CD14-positive monocyte (primary cell): ENCODE measurements around the gene STPG2. TPM values are rescaled to one million over a fixed set of nuclear protein-coding genes. Genes with fewer than 3 reads are reported as not detected.

Experiments
- DNase-seq, 3 donors: peaks; one replicate each; pipeline ENCODE4 v3.0.0-alpha.2; 2011 to 2022
- H2AFZ ChIP-seq: 2 replicates; pipeline ENCODE4 v1.6.0; 2012; ENCODE audit warnings: mild to moderate bottlenecking, low read depth, low read length, inconsistent platforms; ENCODE audit not compliant: insufficient read depth, poor library complexity, severe bottlenecking
- H3K27ac ChIP-seq, 2 donors: 1 replicate in 1 of 2; 2 replicates in 1 of 2; pipeline ENCODE4 v1.5.1; 2012 to 2013; ENCODE audit warnings: low read length in 2 of 2, control low read depth in 1 of 2, inconsistent platforms in 1 of 2, low read depth in 1 of 2, mild to moderate bottlenecking in 1 of 2
- H3K27me3 ChIP-seq, 2 donors: one replicate each; pipeline versions ENCODE4 v1.6.0 to v1.6.1; 2011 to 2013; ENCODE audit warnings: low read length in 2 of 2; ENCODE audit not compliant: control insufficient read depth in 2 of 2, insufficient read depth in 2 of 2
- H3K36me3 ChIP-seq, 2 donors: replicated peaks in 1 of 2; 1 replicate in 1 of 2; 2 replicates in 1 of 2; pipeline versions ENCODE4 v1.5.1 to v1.6.1; 2012 to 2013; ENCODE audit warnings: low read length in 2 of 2, control low read depth in 1 of 2, inconsistent platforms in 1 of 2, mild to moderate bottlenecking in 1 of 2; ENCODE audit not compliant: insufficient read depth in 2 of 2, control insufficient read depth in 1 of 2
- H3K4me1 ChIP-seq, 2 donors: 1 replicate in 1 of 2; 2 replicates in 1 of 2; pipeline versions ENCODE4 v1.5.1 to v1.6.1; 2012 to 2013; ENCODE audit warnings: low read length in 2 of 2, control low read depth in 1 of 2, inconsistent platforms in 1 of 2, mild to moderate bottlenecking in 1 of 2, moderate library complexity in 1 of 2; ENCODE audit not compliant: insufficient read depth in 2 of 2, control insufficient read depth in 1 of 2
- H3K4me2 ChIP-seq: replicated peaks from 2 replicates; pipeline ENCODE3; 2012; ENCODE audit warnings: low read length, moderate library complexity, mild to moderate bottlenecking; ENCODE audit not compliant: poor library complexity, severe bottlenecking; ENCODE audit errors: extremely low read depth
- H3K4me3 ChIP-seq, 3 experiments: fragments of 200-600 bp in 1 of 3; sonication (generic) in 1 of 3; replicated peaks in 1 of 3; 1 replicate in 2 of 3; 2 replicates in 1 of 3; pipeline ENCODE4 v1.5.1; 2011 to 2013; ENCODE audit warnings: low read length in 3 of 3, mild to moderate bottlenecking in 3 of 3, control low read depth in 2 of 3, low read depth in 2 of 3, inconsistent platforms in 1 of 3, moderate library complexity in 1 of 3
- H3K79me2 ChIP-seq: 2 replicates; pipeline ENCODE4 v1.6.0; 2012; ENCODE audit warnings: mild to moderate bottlenecking, control low read depth, inconsistent platforms, low read length, moderate library complexity; ENCODE audit not compliant: insufficient read depth
- H3K9ac ChIP-seq: 2 replicates; pipeline ENCODE4 v1.6.0; 2017; ENCODE audit warnings: low read length, mild to moderate bottlenecking; ENCODE audit not compliant: insufficient read depth, poor library complexity, severe bottlenecking
- H3K9me3 ChIP-seq, 2 donors: replicated peaks in 1 of 2; 1 replicate in 1 of 2; 2 replicates in 1 of 2; pipeline versions ENCODE4 v1.5.1 to v1.6.1; 2012 to 2013; ENCODE audit warnings: low read length in 2 of 2, control low read depth in 1 of 2; ENCODE audit not compliant: control insufficient read depth in 1 of 2, insufficient read depth in 1 of 2
- H4K20me1 ChIP-seq: 2 replicates; pipeline ENCODE4 v1.6.0; 2012; ENCODE audit warnings: mild to moderate bottlenecking, low read length, control low read depth, moderate library complexity; ENCODE audit not compliant: insufficient read depth
- H3K27ac Mint-ChIP-seq, 7 donors: one replicate each; pipeline ENCODE4 v1.8.0; 2020; ENCODE audit warnings: mild to moderate bottlenecking in 7 of 7, mixed read lengths in 7 of 7, moderate library complexity in 6 of 7, inconsistent platforms in 2 of 7
- H3K27me3 Mint-ChIP-seq, 3 donors: one replicate each; pipeline ENCODE4 v1.8.0; 2021 to 2022; ENCODE audit warnings: low read depth in 3 of 3, mild to moderate bottlenecking in 3 of 3, mixed read lengths in 3 of 3, moderate library complexity in 3 of 3, inconsistent platforms in 1 of 3
- H3K36me3 Mint-ChIP-seq, 2 donors: one replicate each; pipeline ENCODE4 v1.8.0; 2020; ENCODE audit warnings: mixed read lengths in 2 of 2, inconsistent platforms in 1 of 2, mild to moderate bottlenecking in 1 of 2
- H3K4me1 Mint-ChIP-seq: one replicate; pipeline ENCODE4 v1.8.0; 2020; ENCODE audit warnings: mild to moderate bottlenecking, mixed read lengths
- H3K4me3 Mint-ChIP-seq, 2 donors: one replicate each; pipeline ENCODE4 v1.8.0; 2020; ENCODE audit warnings: mild to moderate bottlenecking in 2 of 2, mixed read lengths in 2 of 2, moderate library complexity in 1 of 2
- H3K9me3 Mint-ChIP-seq, 7 donors: one replicate each; pipeline ENCODE4 v1.8.0; 2020 to 2022; ENCODE audit warnings: mixed read lengths in 7 of 7, mild to moderate bottlenecking in 6 of 7, moderate library complexity in 6 of 7, inconsistent platforms in 2 of 7
- CTCF ChIP-seq: fragments of 200-600 bp; IDR thresholded peaks from one replicate; pipeline ENCODE4 v1.8.0; 2022; ENCODE audit warnings: antibody characterized with exemption, mild to moderate bottlenecking
- WGBS: methylation state at CpG from one replicate; pipeline ENCODE4 v1.1.5; 2013; ENCODE audit warnings: missing lambda C conversion rate; ENCODE audit not compliant: insufficient coverage; 5-methylcytosine and 5-hydroxymethylcytosine counted together
- intact Hi-C, 2 donors: fragments of 100-400 bp; cut with micrococcal nuclease; formaldehyde crosslinking; loops; one replicate each; pipeline versions ENCODE4 v1.15.0 to v1.15.1; 2023
- polyA plus RNA-seq, 3 donors: library from polyadenylated mRNA; depleted of rRNA in 1 of 3; unstranded in 2 of 3; stranded (reverse) in 1 of 3; fragments of 300-500 nt in 2 of 3; fragments of >200 nt in 1 of 3; fragmentation: Illumina TruSeq in 2 of 3; gene quantifications; 1 replicate in 2 of 3; 2 replicates in 1 of 3; pipeline ENCODE4 v1.2.3, GENCODE V29; 2012 to 2021

Gene STPG2
- polyA plus RNA-seq, 3 donors: 0.04 TPM; not detected in 2

- H3K27ac Mint-ChIP-seq: no peak overlapping the region
- H3K4me2 ChIP-seq: no peak overlapping the region
- no peaks in the 10 kb centered on the region for H4K20me1 ChIP-seq
- H3K9me3 ChIP-seq: peaks cover 4 to 8% of the 10 kb centered on the region in 2 donors
- no peaks in the 10 kb centered on the region for H3K4me1 Mint-ChIP-seq
- H3K36me3 Mint-ChIP-seq: no peaks in the 10 kb centered on the region
- H3K4me3 Mint-ChIP-seq: no peak overlapping the region
- peaks cover 2 to 17% (median 6%) of the 10 kb centered on the region in 7 donors for H3K9me3 Mint-ChIP-seq
- H3K4me3 ChIP-seq: no peak overlapping the region
- H3K79me2 ChIP-seq: no peaks in the 10 kb centered on the region
- H3K9ac ChIP-seq: no peak overlapping the region
- H3K27me3 Mint-ChIP-seq: no peaks in the 10 kb centered on the region
- WGBS: no CpG with 5 or more reads among the region's 1 CpG
- no peak overlapping the region for H3K27ac ChIP-seq
- no peaks in the 10 kb centered on the region for H3K4me1 ChIP-seq
- H3K36me3 ChIP-seq: no peaks in the 10 kb centered on the region
- intact Hi-C loops: no loop called here
- H2AFZ ChIP-seq: no peak overlapping the region
- no peak for TF ChIP-seq CTCF
- no peak for DNase-seq
- no peaks in the 10 kb centered on the region for H3K27me3 ChIP-seq
These were observed 292.2 kb downstream of the STPG2 start for GRCh38 chr4:97851115-97851514.

DNA sequence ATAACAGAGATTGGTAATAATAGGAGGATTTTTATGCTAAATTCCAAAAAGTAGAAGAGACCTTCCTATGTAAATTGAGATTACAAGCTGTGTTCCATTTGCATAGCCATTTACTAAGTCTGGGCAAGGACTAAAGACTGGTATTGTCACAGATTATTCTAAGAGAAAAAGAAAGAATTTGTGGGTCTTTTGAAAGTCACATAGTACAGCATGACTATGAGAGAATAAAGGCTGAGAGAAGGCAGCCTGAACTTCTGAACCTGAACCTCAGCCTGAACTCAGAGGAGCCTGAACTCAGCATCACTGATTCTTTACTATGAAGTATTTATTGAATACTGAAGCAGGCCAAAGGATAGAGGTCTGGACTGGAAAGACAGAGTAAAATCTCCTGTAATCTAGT, 297.5 kb downstream of the STPG2 start:
- no peak overlapping the region for H3K27ac ChIP-seq
- H2AFZ ChIP-seq: no peak overlapping the region
- peaks cover 0 to 5% (median 5%) of the 10 kb centered on the region in 7 donors for H3K9me3 Mint-ChIP-seq
- H3K4me3 Mint-ChIP-seq: no peak overlapping the region
- H3K36me3 Mint-ChIP-seq: no peaks in the 10 kb centered on the region
- H4K20me1 ChIP-seq: no peaks in the 10 kb centered on the region
- no peaks in the 10 kb centered on the region for H3K4me1 Mint-ChIP-seq
- no peak overlapping the region for H3K4me3 ChIP-seq
- no peaks in the 10 kb centered on the region for H3K36me3 ChIP-seq
- H3K27me3 Mint-ChIP-seq: no peaks in the 10 kb centered on the region
- no peak overlapping the region for H3K9ac ChIP-seq
- intact Hi-C loops: no loop called here
- no peaks in the 10 kb centered on the region for H3K79me2 ChIP-seq
- H3K9me3 ChIP-seq: no peaks in the 10 kb centered on the region
- no peaks in the 10 kb centered on the region for H3K27me3 ChIP-seq
- TF ChIP-seq CTCF: no peak
- H3K4me1 ChIP-seq: no peaks in the 10 kb centered on the region
- no peak overlapping the region for H3K27ac Mint-ChIP-seq
- DNase-seq: no peak
- no peak overlapping the region for H3K4me2 ChIP-seq
